ENCODE measurements around the gene RTCA. TPM values are rescaled to one million over a fixed set of nuclear protein-coding genes. Genes with fewer than 3 reads are reported as not detected.

RTCA gene
- polyA plus RNA-seq, 1 donor from 2014 or later = 95.2 TPM

GRCh38 chr1:100321506-100321905 lies 55.5 kb downstream of the RTCA start:
- H3K79me2 ChIP-seq (replicated peaks; ENCODE audit: insufficient read depth, low read length) = no peaks in the 10 kb centered on the region
- no peaks in the 10 kb centered on the region for H3F3A ChIP-seq (ENCODE audit: insufficient read depth, low read length, poor library complexity, severe bottlenecking)
- no peaks in the 10 kb centered on the region for H4K20me1 ChIP-seq (ENCODE audit: insufficient read depth)
- no peaks in the 10 kb centered on the region for H3K9me2 ChIP-seq (ENCODE audit: insufficient read depth, low read length)
- H2AFZ ChIP-seq (ENCODE audit: low read depth, low read length) = no peak overlapping the region
- TF ChIP-seq TAF1 (IDR thresholded peaks at IDR 0.05; ENCODE audit: low read depth) (no peak), EP300 (conservative IDR thresholded peaks at IDR 0.05; ENCODE audit: poor library complexity, severe bottlenecking) (no peak), RAD21 (conservative IDR thresholded peaks at IDR 0.05) (no peak), MXI1 (conservative IDR thresholded peaks at IDR 0.05; ENCODE audit: poor library complexity, severe bottlenecking) (no peak), POLR2AphosphoS5 (IDR thresholded peaks at IDR 0.05) (no peak), REST (IDR thresholded peaks at IDR 0.05; ENCODE audit: borderline replicate concordance) (no peak), CTCF (IDR thresholded peaks at IDR 0.05; ENCODE audit: poor library complexity, severe bottlenecking) (no peak), SMC3 (conservative IDR thresholded peaks at IDR 0.05; ENCODE audit: poor library complexity) (no peak), EZH2 (IDR thresholded peaks at IDR 0.05; ENCODE audit: borderline replicate concordance, insufficient read depth, low read length, poor library complexity, severe bottlenecking) (no peak)
- H3K4me2 ChIP-seq (ENCODE audit: low read length) = no peak overlapping the region
- H3K36me3 ChIP-seq (ENCODE audit: insufficient read depth, low read length) = no peaks in the 10 kb centered on the region
- H3K9ac ChIP-seq (ENCODE audit: low read length) = no peak overlapping the region
- no peak overlapping the region for H3K4me3 ChIP-seq (ENCODE audit: low read length)
- H3K27ac ChIP-seq (ENCODE audit: low read length) = no peak overlapping the region
- H3K27me3 ChIP-seq (ENCODE audit: insufficient read depth, low read depth, low read length) = no peaks in the 10 kb centered on the region
- H3K9me3 ChIP-seq (ENCODE audit: low read length) = no peaks in the 10 kb centered on the region

- Histone ChIP-seq H3K27me3 (ENCODE audit: insufficient read depth, low read depth, low read length) (no peaks in the 10 kb centered on the region), H3K9ac (ENCODE audit: low read length) (no peak overlapping the region), H2AFZ (ENCODE audit: low read depth, low read length) (no peak overlapping the region), H3K9me3 (ENCODE audit: low read length) (no peaks in the 10 kb centered on the region), H4K20me1 (ENCODE audit: insufficient read depth) (no peaks in the 10 kb centered on the region), H3K79me2 (replicated peaks; ENCODE audit: insufficient read depth, low read length) (no peaks in the 10 kb centered on the region), H3K4me2 (ENCODE audit: low read length) (no peak overlapping the region), H3K27ac (ENCODE audit: low read length) (no peak overlapping the region), H3K9me2 (ENCODE audit: insufficient read depth, low read length) (no peaks in the 10 kb centered on the region), H3F3A (ENCODE audit: insufficient read depth, low read length, poor library complexity, severe bottlenecking) (no peaks in the 10 kb centered on the region), H3K36me3 (ENCODE audit: insufficient read depth, low read length) (no peaks in the 10 kb centered on the region), H3K4me3 (ENCODE audit: low read length) (no peak overlapping the region)
- TF ChIP-seq CTCF (IDR thresholded peaks at IDR 0.05; ENCODE audit: poor library complexity, severe bottlenecking) (no peak), EZH2 (IDR thresholded peaks at IDR 0.05; ENCODE audit: borderline replicate concordance, insufficient read depth, low read length, poor library complexity, severe bottlenecking) (no peak), MXI1 (conservative IDR thresholded peaks at IDR 0.05; ENCODE audit: poor library complexity, severe bottlenecking) (no peak), RAD21 (conservative IDR thresholded peaks at IDR 0.05) (no peak), REST (IDR thresholded peaks at IDR 0.05; ENCODE audit: borderline replicate concordance) (no peak), EP300 (conservative IDR thresholded peaks at IDR 0.05; ENCODE audit: poor library complexity, severe bottlenecking) (no peak), SMC3 (conservative IDR thresholded peaks at IDR 0.05; ENCODE audit: poor library complexity) (no peak), POLR2AphosphoS5 (IDR thresholded peaks at IDR 0.05) (no peak), TAF1 (IDR thresholded peaks at IDR 0.05; ENCODE audit: low read depth) (no peak)
Measured at GRCh38 chr1:100322436-100323211, 56.6 kb downstream of the RTCA start.

Measured in neural cell (in vitro differentiated cells).